ENCODE data around the gene CT47C1. TPM values are rescaled to one million over a fixed set of nuclear protein-coding genes. Genes with fewer than 3 reads are reported as not detected.

Gene CT47C1
- total and polyA plus RNA-seq, 2 of the 13 experiments (the other 11 are each of a cell fraction or from before 2014, with no cell fraction given), result not detected

DNA sequence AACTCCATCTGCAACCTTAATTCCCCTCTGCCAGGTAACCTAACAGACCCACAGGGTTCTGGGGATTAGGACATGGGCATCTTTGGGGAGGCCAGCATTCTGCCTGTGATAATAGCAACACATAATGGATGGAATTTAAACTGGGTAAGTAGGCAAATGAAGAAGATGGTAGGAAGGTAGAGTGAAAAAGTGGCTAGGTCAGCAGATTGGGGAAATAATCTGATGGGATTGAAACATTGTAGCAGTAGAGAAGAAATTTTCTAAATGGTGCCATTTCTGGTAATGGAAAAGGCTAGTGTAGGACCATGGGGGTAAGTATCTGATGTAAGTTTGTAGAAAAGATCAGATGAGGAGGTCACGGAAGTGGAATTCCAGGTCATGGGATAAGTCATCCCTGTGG lies 3.0 kb upstream of the CT47C1 start:
- no peak overlapping the region for H3K4me2 ChIP-seq (ENCODE audit: low read depth, low read length)
- DNase-seq (ENCODE audit: low spot score), result no peak
- H4K20me1 ChIP-seq (ENCODE audit: insufficient read depth, low read length), result no peaks in the 10 kb centered on the region
- intact Hi-C loops (cut with micrococcal nuclease; ENCODE audit: unreplicated experiment) (no loop called here), in situ Hi-C loops (cut with HindIII; ENCODE audit: extremely low pct_ligation_motif_present, low pct_unique_long_range_greater_than_20kb) (loop anchor here (10.0 kb wide), 1 partner anchor 225 kb away; no protein-coding TSS in a partner anchor)
- H3K9me3 ChIP-seq (ENCODE audit: low read length), result no peaks in the 10 kb centered on the region
- H3K4me3 ChIP-seq (replicated peaks in 1 of 3; ENCODE audit: insufficient read depth in 1 of 3, low read depth in 2 of 3, low read length in 3 of 3), result no peak overlapping the region
- ChIA-PET POLR2A (no interaction called here), CTCF (ENCODE audit: low intra/inter-chr PET ratio, low total read pairs) (no interaction called here)
- no TSS peak for BruUV-seq (replicated peaks)
- ATAC-seq, result no peak
- H3K27me3 ChIP-seq (ENCODE audit: control insufficient read depth in 1 of 2, insufficient read depth in 2 of 2, low read length in 2 of 2), result no peaks in the 10 kb centered on the region
- no peaks in the 10 kb centered on the region for H3K36me3 ChIP-seq (replicated peaks in 1 of 2; ENCODE audit: control insufficient read depth in 1 of 2, insufficient read depth in 2 of 2, low read length in 2 of 2)
- H3K4me1 ChIP-seq (ENCODE audit: insufficient read depth, low read length), result no peaks in the 10 kb centered on the region
- 6% methylated on average over 1 of the region's 1 CpG for WGBS (ENCODE audit: low lambda C conversion rate)
- no peaks in the 10 kb centered on the region for H3K79me2 ChIP-seq (ENCODE audit: insufficient read depth, low read length)
- H3K27ac ChIP-seq (ENCODE audit: extremely low read length, insufficient read depth, low read length), result no peak overlapping the region
- H2AFZ ChIP-seq (ENCODE audit: low read length), result no peak overlapping the region
- no peak for FAIRE-seq
- no peak for TF ChIP-seq ARHGAP35 (CRISPR knock-in tag; IDR thresholded peaks at IDR 0.05; ENCODE audit: borderline replicate concordance)
- TF ChIP-seq, protein P1, sequence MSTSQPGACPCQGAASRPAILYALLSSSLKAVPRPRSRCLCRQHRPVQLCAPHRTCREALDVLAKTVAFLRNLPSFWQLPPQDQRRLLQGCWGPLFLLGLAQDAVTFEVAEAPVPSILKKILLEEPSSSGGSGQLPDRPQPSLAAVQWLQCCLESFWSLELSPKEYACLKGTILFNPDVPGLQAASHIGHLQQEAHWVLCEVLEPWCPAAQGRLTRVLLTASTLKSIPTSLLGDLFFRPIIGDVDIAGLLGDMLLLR (CRISPR knock-in tag; IDR thresholded peaks at IDR 0.05), result no peak
- TF ChIP-seq ZNF337 (CRISPR knock-in tag; IDR thresholded peaks at IDR 0.05; ENCODE audit: borderline replicate concordance, low read depth), result no peak
- no peak for TF ChIP-seq ZNF747 (CRISPR knock-in tag; IDR thresholded peaks at IDR 0.05; ENCODE audit: borderline replicate concordance)
- no peak overlapping the region for H3K9ac ChIP-seq (ENCODE audit: insufficient read depth, low read depth, low read length)

DNA sequence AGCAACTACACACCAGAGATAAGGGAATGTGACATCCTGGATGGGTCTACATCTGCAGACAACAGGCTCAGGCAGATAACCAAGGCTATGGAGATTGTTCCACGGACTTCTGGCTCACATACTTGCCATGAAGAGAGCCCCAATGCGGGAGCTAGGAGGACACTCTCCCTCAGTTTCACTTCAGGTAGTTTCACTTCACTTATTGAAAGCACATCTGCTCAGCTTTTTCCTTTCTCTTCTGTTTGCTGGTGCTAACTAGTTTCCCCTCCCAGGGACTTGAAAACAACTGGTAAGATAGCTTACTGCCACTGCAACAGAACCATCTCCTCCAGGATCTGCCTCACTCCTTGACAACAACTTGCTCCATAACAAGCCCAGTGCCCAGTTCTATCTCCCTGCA lies 1.4 kb upstream of the CT47C1 start:
- TF ChIP-seq ZNF567 (CRISPR knock-in tag; IDR thresholded peaks at IDR 0.05; ENCODE audit: borderline replicate concordance), result no peak
- TF ChIP-seq ZNF224 (CRISPR knock-in tag; IDR thresholded peaks at IDR 0.05), result no peak
- no peak for TF ChIP-seq ZFX (CRISPR knock-in tag; IDR thresholded peaks at IDR 0.05; ENCODE audit: low read depth)
- no peaks in the 10 kb centered on the region for H3K4me1 ChIP-seq (ENCODE audit: insufficient read depth, low read length)
- in situ Hi-C loops (cut with HindIII; ENCODE audit: extremely low pct_ligation_motif_present, low pct_unique_long_range_greater_than_20kb), result no loop called here
- H3K36me3 ChIP-seq (replicated peaks in 1 of 2; ENCODE audit: control insufficient read depth in 1 of 2, insufficient read depth in 2 of 2, low read length in 2 of 2), result no peaks in the 10 kb centered on the region
- no peak overlapping the region for H3K4me2 ChIP-seq (ENCODE audit: low read depth, low read length)
- no peak overlapping the region for H3K27ac ChIP-seq (ENCODE audit: extremely low read length, insufficient read depth, low read length)
- CTCF ChIA-PET (ENCODE audit: low intra/inter-chr PET ratio, low total read pairs), result no interaction called here
- H3K9ac ChIP-seq (ENCODE audit: insufficient read depth, low read depth, low read length), result no peak overlapping the region
- no peaks in the 10 kb centered on the region for H3K79me2 ChIP-seq (ENCODE audit: insufficient read depth, low read length)
- no peak overlapping the region for H2AFZ ChIP-seq (ENCODE audit: low read length)
- DNase-seq (ENCODE audit: low spot score) (no peak), FAIRE-seq (no peak), ATAC-seq (no peak)
- 8% methylated on average over 2 of the region's 2 CpGs for WGBS (ENCODE audit: low lambda C conversion rate)
- intact Hi-C loops (cut with micrococcal nuclease; ENCODE audit: unreplicated experiment), result no loop called here
- H3K4me3 ChIP-seq (replicated peaks in 1 of 3; ENCODE audit: insufficient read depth in 1 of 3, low read depth in 2 of 3, low read length in 3 of 3), result no peak overlapping the region
- POLR2A ChIA-PET, result no interaction called here
- H3K9me3 ChIP-seq (ENCODE audit: low read length), result no peaks in the 10 kb centered on the region
- no peaks in the 10 kb centered on the region for H4K20me1 ChIP-seq (ENCODE audit: insufficient read depth, low read length)
- no peaks in the 10 kb centered on the region for H3K27me3 ChIP-seq (ENCODE audit: control insufficient read depth in 1 of 2, insufficient read depth in 2 of 2, low read length in 2 of 2)
- BruUV-seq (replicated peaks), result no TSS peak

All from HepG2 (cell line).